ENCODE data around the gene ANKDD1B. TPM values are rescaled to one million over a fixed set of nuclear protein-coding genes. Genes with fewer than 3 reads are reported as not detected.

ANKDD1B gene
- total and polyA plus RNA-seq, 4 donors, result 1.3 to 9.4 (median 5.9) TPM

- Histone ChIP-seq H3K4me1 (ENCODE audit: control insufficient read depth in 5 of 5, insufficient read depth in 5 of 5, low read length in 5 of 5) (peaks cover 0 to 13% (median 4%) of the 10 kb centered on the region in 5 donors), H3K9ac (ENCODE audit: insufficient read depth in 1 of 2, low read length in 2 of 2) (no peak overlapping the region), H3K9me3 (ENCODE audit: control insufficient read depth in 4 of 4, insufficient read depth in 3 of 4, low read length in 3 of 4) (peaks cover 0 to 2% (median 0%) of the 10 kb centered on the region in 4 donors), H3K4me3 (no peak overlapping the region), H3K27ac (ENCODE audit: low read depth in 1 of 2, low read length in 1 of 2) (peak overlapping the region in 1 of 2 donors; percentile 54), H3K36me3 (ENCODE audit: control insufficient read depth in 4 of 4, insufficient read depth in 4 of 4, low read length in 4 of 4) (no peaks in the 10 kb centered on the region), H3K27me3 (ENCODE audit: control insufficient read depth in 3 of 3, insufficient read depth in 3 of 3, low read length in 2 of 3) (no peaks in the 10 kb centered on the region)
- 68 to 91% methylated on average over 4 of the region's 4 CpGs for WGBS, 2 donors
- no peak for TF ChIP-seq CTCF (IDR thresholded peaks at IDR 0.05; ENCODE audit: control extremely low read depth, extremely low read depth)
- DNase-seq, result peak in 1 of 3 donors; percentile 18
- peak; percentile 75 for ATAC-seq (ENCODE audit: insufficient read depth, low FRiP score)
These were observed 11.3 kb downstream of the ANKDD1B start for GRCh38 chr5:75622564-75622963.

GRCh38 chr5:75623846-75624245 is 12.6 kb downstream of the ANKDD1B start:
- Histone ChIP-seq H3K9ac (ENCODE audit: insufficient read depth in 1 of 2, low read length in 2 of 2) (no peak overlapping the region), H3K27ac (ENCODE audit: low read depth in 1 of 2, low read length in 1 of 2) (no peak overlapping the region), H3K36me3 (ENCODE audit: control insufficient read depth in 4 of 4, insufficient read depth in 4 of 4, low read length in 4 of 4) (peaks cover 0 to 1% (median 0%) of the 10 kb centered on the region in 4 donors), H3K27me3 (ENCODE audit: control insufficient read depth in 3 of 3, insufficient read depth in 3 of 3, low read length in 2 of 3) (no peaks in the 10 kb centered on the region), H3K4me3 (no peak overlapping the region), H3K4me1 (ENCODE audit: control insufficient read depth in 5 of 5, insufficient read depth in 5 of 5, low read length in 5 of 5) (peaks cover 0 to 5% (median 2%) of the 10 kb centered on the region in 5 donors), H3K9me3 (ENCODE audit: control insufficient read depth in 4 of 4, insufficient read depth in 3 of 4, low read length in 3 of 4) (peaks cover 0 to 2% (median 0%) of the 10 kb centered on the region in 4 donors)
- TF ChIP-seq CTCF (IDR thresholded peaks at IDR 0.05; ENCODE audit: control extremely low read depth, extremely low read depth), result no peak
- DNase-seq (no peak), ATAC-seq (ENCODE audit: insufficient read depth, low FRiP score) (peak; percentile 55)

GRCh38 chr5:75626959-75627358 is 15.7 kb downstream of the ANKDD1B start:
- ATAC-seq (ENCODE audit: insufficient read depth, low FRiP score) (no peak), DNase-seq (no peak)
- TF ChIP-seq CTCF (IDR thresholded peaks at IDR 0.05; ENCODE audit: control extremely low read depth, extremely low read depth), result no peak
- Histone ChIP-seq H3K36me3 (ENCODE audit: control insufficient read depth in 4 of 4, insufficient read depth in 4 of 4, low read length in 4 of 4) (peaks cover 0 to 1% (median 0%) of the 10 kb centered on the region in 4 donors), H3K9me3 (ENCODE audit: control insufficient read depth in 4 of 4, insufficient read depth in 3 of 4, low read length in 3 of 4) (peaks cover 0 to 2% (median 0%) of the 10 kb centered on the region in 4 donors), H3K4me3 (no peak overlapping the region), H3K9ac (ENCODE audit: insufficient read depth in 1 of 2, low read length in 2 of 2) (no peak overlapping the region), H3K27ac (ENCODE audit: low read depth in 1 of 2, low read length in 1 of 2) (no peak overlapping the region), H3K27me3 (ENCODE audit: control insufficient read depth in 3 of 3, insufficient read depth in 3 of 3, low read length in 2 of 3) (no peaks in the 10 kb centered on the region), H3K4me1 (ENCODE audit: control insufficient read depth in 5 of 5, insufficient read depth in 5 of 5, low read length in 5 of 5) (peaks cover 0 to 5% (median 0%) of the 10 kb centered on the region in 5 donors)

- Histone ChIP-seq H3K9me3 (ENCODE audit: control insufficient read depth in 4 of 4, insufficient read depth in 3 of 4, low read length in 3 of 4) (peaks cover 0 to 2% (median 0%) of the 10 kb centered on the region in 4 donors), H3K27ac (ENCODE audit: low read depth in 1 of 2, low read length in 1 of 2) (no peak overlapping the region), H3K4me3 (no peak overlapping the region), H3K4me1 (ENCODE audit: control insufficient read depth in 5 of 5, insufficient read depth in 5 of 5, low read length in 5 of 5) (peaks cover 0 to 5% (median 2%) of the 10 kb centered on the region in 5 donors), H3K9ac (ENCODE audit: insufficient read depth in 1 of 2, low read length in 2 of 2) (no peak overlapping the region), H3K27me3 (ENCODE audit: control insufficient read depth in 3 of 3, insufficient read depth in 3 of 3, low read length in 2 of 3) (no peaks in the 10 kb centered on the region), H3K36me3 (ENCODE audit: control insufficient read depth in 4 of 4, insufficient read depth in 4 of 4, low read length in 4 of 4) (peaks cover 0 to 1% (median 0%) of the 10 kb centered on the region in 4 donors)
- TF ChIP-seq CTCF (IDR thresholded peaks at IDR 0.05; ENCODE audit: control extremely low read depth, extremely low read depth), result no peak
- ATAC-seq (ENCODE audit: insufficient read depth, low FRiP score) (no peak), DNase-seq (peak in 1 of 3 donors; percentile 41)
- 92 to 100% methylated on average over 1 of the region's 1 CpG for WGBS, 2 donors
These were observed 16.5 kb downstream of the ANKDD1B start for GRCh38 chr5:75627801-75628200.
